ENCODE data around the gene PHYHD1. TPM values are rescaled to one million over a fixed set of nuclear protein-coding genes. Genes with fewer than 3 reads are reported as not detected.

Gene PHYHD1
- total RNA-seq, 2 donors from 2014 or later = 15.2 to 18.0 TPM

- H3K36me3 Mint-ChIP-seq (ENCODE audit: low read depth) = peaks cover 28% of the 10 kb centered on the region
- H3K4me3 Mint-ChIP-seq = no peak overlapping the region
- no peak overlapping the region for H3K4me3 ChIP-seq (ENCODE audit: low read length)
- H3K9me3 ChIP-seq (ENCODE audit: control insufficient read depth, low read length) = no peaks in the 10 kb centered on the region
- H3K27ac Mint-ChIP-seq = peak overlapping the region; percentile 44
- 97 to 100% methylated on average over 1 to 13 of the region's 14 CpGs for WGBS, 2 experiments (ENCODE audit: insufficient coverage in 1 of 2, insufficient read length in 1 of 2)
- H3K9me3 Mint-ChIP-seq = no peaks in the 10 kb centered on the region
- peak; percentile 46 for DNase-seq
- H3K27ac ChIP-seq (ENCODE audit: low read depth, low read length) = no peak overlapping the region
- no peaks in the 10 kb centered on the region for H3K27me3 Mint-ChIP-seq (ENCODE audit: insufficient read depth)
- no peak overlapping the region for H3K9ac ChIP-seq (ENCODE audit: extremely low read depth, low read length, poor library complexity, severe bottlenecking)
- TF ChIP-seq CTCF (conservative IDR thresholded peaks at IDR 0.05) = no peak
- no peaks in the 10 kb centered on the region for H3K4me1 ChIP-seq (ENCODE audit: control insufficient read depth, insufficient read depth, low read length)
- H3K4me1 Mint-ChIP-seq = peaks cover 10% of the 10 kb centered on the region
- peaks cover 35% of the 10 kb centered on the region for H3K36me3 ChIP-seq (ENCODE audit: control insufficient read depth, insufficient read depth, low read length)
- no peaks in the 10 kb centered on the region for H3K27me3 ChIP-seq (ENCODE audit: control insufficient read depth, insufficient read depth, low read length, poor library complexity, severe bottlenecking)
Observed at GRCh38 chr9:128919402-128920089, 1.2 kb upstream of the PHYHD1 start.

GRCh38 chr9:128921881-128922763, 1.3 kb downstream of the PHYHD1 start:
- Histone ChIP-seq H3K4me3 (ENCODE audit: low read length) (peak overlapping the region; percentile 76), H3K9ac (ENCODE audit: extremely low read depth, low read length, poor library complexity, severe bottlenecking) (peak overlapping the region; percentile 63), H3K4me1 (ENCODE audit: control insufficient read depth, insufficient read depth, low read length) (no peaks in the 10 kb centered on the region), H3K9me3 (ENCODE audit: control insufficient read depth, low read length) (no peaks in the 10 kb centered on the region), H3K36me3 (ENCODE audit: control insufficient read depth, insufficient read depth, low read length) (peaks cover 14% of the 10 kb centered on the region), H3K27ac (ENCODE audit: low read depth, low read length) (peak overlapping the region; percentile 49), H3K27me3 (ENCODE audit: control insufficient read depth, insufficient read depth, low read length, poor library complexity, severe bottlenecking) (no peaks in the 10 kb centered on the region)
- no peaks in the 10 kb centered on the region for H3K9me3 Mint-ChIP-seq
- H3K27ac Mint-ChIP-seq = peak overlapping the region; percentile 97
- H3K4me3 Mint-ChIP-seq = peak overlapping the region; percentile 73
- peaks cover 17% of the 10 kb centered on the region for H3K36me3 Mint-ChIP-seq (ENCODE audit: low read depth)
- TF ChIP-seq CTCF (conservative IDR thresholded peaks at IDR 0.05) = no peak
- H3K27me3 Mint-ChIP-seq (ENCODE audit: insufficient read depth) = no peaks in the 10 kb centered on the region
- WGBS, 2 experiments (ENCODE audit: insufficient coverage in 1 of 2, insufficient read length in 1 of 2) = 12 to 14% methylated on average over 7 to 31 of the region's 32 CpGs
- H3K4me1 Mint-ChIP-seq = peaks cover 10% of the 10 kb centered on the region
- peak; percentile 92 for DNase-seq

- Histone ChIP-seq H3K4me3 (ENCODE audit: low read length) (no peak overlapping the region), H3K27me3 (ENCODE audit: control insufficient read depth, insufficient read depth, low read length, poor library complexity, severe bottlenecking) (no peaks in the 10 kb centered on the region), H3K36me3 (ENCODE audit: control insufficient read depth, insufficient read depth, low read length) (peaks cover 3% of the 10 kb centered on the region), H3K9ac (ENCODE audit: extremely low read depth, low read length, poor library complexity, severe bottlenecking) (no peak overlapping the region), H3K4me1 (ENCODE audit: control insufficient read depth, insufficient read depth, low read length) (no peaks in the 10 kb centered on the region), H3K9me3 (ENCODE audit: control insufficient read depth, low read length) (no peaks in the 10 kb centered on the region), H3K27ac (ENCODE audit: low read depth, low read length) (no peak overlapping the region)
- Mint-ChIP-seq H3K27me3 (ENCODE audit: insufficient read depth) (no peaks in the 10 kb centered on the region), H3K4me1 (peaks cover 14% of the 10 kb centered on the region), H3K4me3 (no peak overlapping the region), H3K9me3 (no peaks in the 10 kb centered on the region), H3K36me3 (ENCODE audit: low read depth) (peaks cover 5% of the 10 kb centered on the region), H3K27ac (no peak overlapping the region)
- DNase-seq = no peak
- 96 to 99% methylated on average over 5 to 6 of the region's 6 CpGs for WGBS, 2 experiments (ENCODE audit: insufficient coverage in 1 of 2, insufficient read length in 1 of 2)
- no peak for TF ChIP-seq CTCF (conservative IDR thresholded peaks at IDR 0.05)
Observed at GRCh38 chr9:128923493-128923883, 2.7 kb downstream of the PHYHD1 start.

All from endodermal cell (in vitro differentiated cells).